Aorta (tissue), 5 donors: ENCODE results near the gene FA2H. TPM values are rescaled to one million over a fixed set of nuclear protein-coding genes. Genes with fewer than 3 reads are reported as not detected.

ENCODE experiments used
- ATAC-seq: fragments of 200-7000 bp; cut with Tn5 transposase; one replicate; pipeline ENCODE4 v1.9.1; 2022; ENCODE audit warnings: moderate library complexity; ENCODE audit not compliant: low FRiP score
- DNase-seq, 2 donors: peaks; one replicate each; pipeline ENCODE4 v3.0.0-alpha.2; 2020
- H3K27ac ChIP-seq, 2 donors: one replicate each; pipeline ENCODE4 v1.5.1; 2013; ENCODE audit warnings: low read length in 2 of 2, mild to moderate bottlenecking in 2 of 2, moderate library complexity in 2 of 2, control low read depth in 1 of 2, inconsistent platforms in 1 of 2, low read depth in 1 of 2
- H3K27me3 ChIP-seq, 2 donors: one replicate each; pipeline ENCODE4 v1.6.1; 2013; ENCODE audit warnings: control low read depth in 1 of 2, low read length in 1 of 2, mild to moderate bottlenecking in 1 of 2, moderate library complexity in 1 of 2; ENCODE audit not compliant: insufficient read depth in 2 of 2, control insufficient read depth in 1 of 2
- H3K36me3 ChIP-seq, 2 donors: one replicate each; pipeline ENCODE4 v1.6.1; 2013; ENCODE audit warnings: control low read depth in 1 of 2, low read length in 1 of 2, mild to moderate bottlenecking in 1 of 2; ENCODE audit not compliant: insufficient read depth in 2 of 2, control insufficient read depth in 1 of 2
- H3K4me1 ChIP-seq, 2 donors: one replicate each; pipeline ENCODE4 v1.6.1; 2013; ENCODE audit warnings: low read length in 2 of 2, control low read depth in 1 of 2, mild to moderate bottlenecking in 1 of 2, moderate library complexity in 1 of 2; ENCODE audit not compliant: insufficient read depth in 2 of 2, control insufficient read depth in 1 of 2
- H3K4me3 ChIP-seq, 2 donors: one replicate each; pipeline ENCODE4 v1.5.1; 2013; ENCODE audit warnings: low read length in 2 of 2, control low read depth in 1 of 2, mild to moderate bottlenecking in 1 of 2
- H3K9me3 ChIP-seq: one replicate; pipeline ENCODE4 v1.6.1; 2013; ENCODE audit warnings: mild to moderate bottlenecking, low read length; ENCODE audit not compliant: control insufficient read depth
- WGBS, 2 donors: extraction: QIAGEN DNeasy Blood & Tissue Kit; methylation state at CpG; one replicate each; pipeline ENCODE4 v1.1.7; 2013; 5-methylcytosine and 5-hydroxymethylcytosine counted together
- intact Hi-C, 2 donors: fragments of 100-400 bp; cut with DNase I; formaldehyde crosslinking; loops; one replicate each; pipeline versions ENCODE4 v1.14.2 to v1.15.0; 2022
- polyA plus RNA-seq, 2 donors: library from polyadenylated mRNA; stranded (reverse); fragments of 200-250 nt; gene quantifications; one replicate each; pipeline ENCODE4 v1.2.3, GENCODE V29; 2013
- total RNA-seq, 2 donors: library from RNA; stranded (reverse); fragmentation: NEBNext Ultra II Directional; extraction: Animal tissue kit (Norgen Biotek cat#: 25700); gene quantifications; one replicate each; pipeline ENCODE4 v1.2.1, GENCODE V29; 2021
- donor health status: healthy with polysubstance abuse.
- donor health status: Bipolar disorder and iron deficiency.
- donor health status: DM: no; HTN: no; CAD: no.
- donor health status: DM: no; HTN: no; CAD: no.
- donor health status: DM: yes; HTN: yes; CAD: no.

FA2H gene
- total and polyA plus RNA-seq, 4 donors, result 0.49 to 1.9 (median 0.54) TPM; not detected in 1

- no peaks in the 10 kb centered on the region for H3K27me3 ChIP-seq
- H3K9me3 ChIP-seq, result no peaks in the 10 kb centered on the region
- intact Hi-C loops, result no loop called here
- ATAC-seq (no peak), DNase-seq (no peak)
- H3K4me1 ChIP-seq, result no peaks in the 10 kb centered on the region
- H3K27ac ChIP-seq, result no peak overlapping the region
- 74% methylated on average over 5 of the region's 5 CpGs for WGBS, 2 donors
- no peak overlapping the region for H3K4me3 ChIP-seq
- H3K36me3 ChIP-seq, result no peaks in the 10 kb centered on the region
Measured at GRCh38 chr16:74775255-74775654, 635 bp upstream of the FA2H start.

- Histone ChIP-seq H3K36me3 (no peaks in the 10 kb centered on the region), H3K9me3 (no peaks in the 10 kb centered on the region), H3K27ac (no peak overlapping the region), H3K27me3 (no peaks in the 10 kb centered on the region), H3K4me1 (no peaks in the 10 kb centered on the region), H3K4me3 (no peak overlapping the region)
- ATAC-seq, result no peak
- DNase-seq, result no peak
- 45 to 51% methylated on average over 14 of the region's 14 CpGs for WGBS, 2 donors
- intact Hi-C loops, result no loop called here
Measured at GRCh38 chr16:74773446-74774222, 986 bp downstream of the FA2H start.

GRCh38 chr16:74771656-74772315 is 2.8 kb downstream of the FA2H start:
- Histone ChIP-seq H3K9me3 (peaks cover 2% of the 10 kb centered on the region), H3K36me3 (no peaks in the 10 kb centered on the region), H3K4me1 (no peaks in the 10 kb centered on the region), H3K27me3 (no peaks in the 10 kb centered on the region), H3K27ac (no peak overlapping the region), H3K4me3 (no peak overlapping the region)
- intact Hi-C loops, result no loop called here
- DNase-seq (no peak), ATAC-seq (no peak)
- WGBS, 2 donors, result 70 to 72% methylated on average over 11 of the region's 11 CpGs

GRCh38 chr16:74770831-74771526 is 3.6 kb downstream of the FA2H start:
- H3K9me3 ChIP-seq, result peaks cover 2% of the 10 kb centered on the region
- intact Hi-C loops, result no loop called here
- 82 to 84% methylated on average over 13 of the region's 13 CpGs for WGBS, 2 donors
- H3K4me1 ChIP-seq, result no peaks in the 10 kb centered on the region
- H3K27me3 ChIP-seq, result no peaks in the 10 kb centered on the region
- ATAC-seq (no peak), DNase-seq (no peak)
- no peaks in the 10 kb centered on the region for H3K36me3 ChIP-seq
- no peak overlapping the region for H3K4me3 ChIP-seq
- H3K27ac ChIP-seq, result no peak overlapping the region

GRCh38 chr16:74769586-74770190 is 4.9 kb downstream of the FA2H start:
- H3K27me3 ChIP-seq, result no peaks in the 10 kb centered on the region
- H3K9me3 ChIP-seq, result peaks cover 2% of the 10 kb centered on the region
- H3K4me3 ChIP-seq, result no peak overlapping the region
- H3K27ac ChIP-seq, result no peak overlapping the region
- H3K4me1 ChIP-seq, result no peaks in the 10 kb centered on the region
- H3K36me3 ChIP-seq, result no peaks in the 10 kb centered on the region
- intact Hi-C loops, result no loop called here
- no peak for DNase-seq
- 67 to 70% methylated on average over 10 of the region's 10 CpGs for WGBS, 2 donors
- ATAC-seq, result no peak

- H3K4me1 ChIP-seq, result no peaks in the 10 kb centered on the region
- H3K27me3 ChIP-seq, result no peaks in the 10 kb centered on the region
- H3K9me3 ChIP-seq, result peaks cover 2% of the 10 kb centered on the region
- no peaks in the 10 kb centered on the region for H3K36me3 ChIP-seq
- H3K27ac ChIP-seq, result no peak overlapping the region
- no peak overlapping the region for H3K4me3 ChIP-seq
- intact Hi-C loops, result no loop called here
- DNase-seq, result no peak
- ATAC-seq, result peak; percentile 44
- 63 to 65% methylated on average over 6 of the region's 6 CpGs for WGBS, 2 donors
Measured at GRCh38 chr16:74768239-74768638, 6.4 kb downstream of the FA2H start.

GRCh38 chr16:74767749-74768148 is 6.9 kb downstream of the FA2H start:
- DNase-seq (no peak), ATAC-seq (no peak)
- Histone ChIP-seq H3K27me3 (no peaks in the 10 kb centered on the region), H3K36me3 (no peaks in the 10 kb centered on the region), H3K4me3 (no peak overlapping the region), H3K9me3 (peaks cover 2% of the 10 kb centered on the region), H3K4me1 (no peaks in the 10 kb centered on the region), H3K27ac (no peak overlapping the region)
- 76 to 77% methylated on average over 7 of the region's 7 CpGs for WGBS, 2 donors
- intact Hi-C loops, result no loop called here

- no peak for ATAC-seq
- peaks cover 2% of the 10 kb centered on the region for H3K9me3 ChIP-seq
- H3K27ac ChIP-seq, result no peak overlapping the region
- 80 to 85% methylated on average over 7 of the region's 7 CpGs for WGBS, 2 donors
- H3K4me3 ChIP-seq, result no peak overlapping the region
- intact Hi-C loops, result no loop called here
- H3K36me3 ChIP-seq, result no peaks in the 10 kb centered on the region
- no peaks in the 10 kb centered on the region for H3K27me3 ChIP-seq
- no peak for DNase-seq
- no peaks in the 10 kb centered on the region for H3K4me1 ChIP-seq
Measured at GRCh38 chr16:74766729-74767128, 7.9 kb downstream of the FA2H start.
